ENCODE results near the gene GPBAR1.

DNA sequence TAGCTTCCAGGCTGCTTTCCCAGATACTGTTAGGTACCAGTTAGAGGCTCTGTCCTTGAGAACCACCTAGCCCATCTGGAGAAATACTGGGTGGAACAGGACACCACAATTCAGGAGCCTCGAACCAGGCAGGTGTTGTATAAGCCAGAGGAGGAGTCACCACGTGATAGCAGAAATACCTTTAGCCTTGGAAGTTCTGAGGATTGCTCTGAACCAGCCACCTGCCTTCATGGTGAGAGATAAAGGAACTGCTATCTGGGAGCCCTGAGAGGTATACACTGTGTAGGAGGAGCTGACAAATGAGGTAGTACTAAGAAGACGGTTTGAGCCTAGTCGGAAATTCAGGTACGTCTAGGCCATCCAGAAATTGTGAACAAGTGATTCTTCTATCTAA is 7.6 kb upstream of the GPBAR1 start:
- TF ChIP-seq POLR2AphosphoS5 (IDR thresholded peaks at IDR 0.05), result no peak
- no peak for TF ChIP-seq CTCF (IDR thresholded peaks at IDR 0.05)

Data from upper lobe of left lung (tissue), 4 donors.